NCI-H1092 treated with DMSO at 0.1 percent for 48 hours (cell line): ENCODE measurements around the gene SERPINB10.

ENCODE experiments used
- DNase-seq: peaks from one replicate; lab custom pipeline; 2025; lab: John Stamatoyannopoulos, UW

Gene SERPINB10

DNA sequence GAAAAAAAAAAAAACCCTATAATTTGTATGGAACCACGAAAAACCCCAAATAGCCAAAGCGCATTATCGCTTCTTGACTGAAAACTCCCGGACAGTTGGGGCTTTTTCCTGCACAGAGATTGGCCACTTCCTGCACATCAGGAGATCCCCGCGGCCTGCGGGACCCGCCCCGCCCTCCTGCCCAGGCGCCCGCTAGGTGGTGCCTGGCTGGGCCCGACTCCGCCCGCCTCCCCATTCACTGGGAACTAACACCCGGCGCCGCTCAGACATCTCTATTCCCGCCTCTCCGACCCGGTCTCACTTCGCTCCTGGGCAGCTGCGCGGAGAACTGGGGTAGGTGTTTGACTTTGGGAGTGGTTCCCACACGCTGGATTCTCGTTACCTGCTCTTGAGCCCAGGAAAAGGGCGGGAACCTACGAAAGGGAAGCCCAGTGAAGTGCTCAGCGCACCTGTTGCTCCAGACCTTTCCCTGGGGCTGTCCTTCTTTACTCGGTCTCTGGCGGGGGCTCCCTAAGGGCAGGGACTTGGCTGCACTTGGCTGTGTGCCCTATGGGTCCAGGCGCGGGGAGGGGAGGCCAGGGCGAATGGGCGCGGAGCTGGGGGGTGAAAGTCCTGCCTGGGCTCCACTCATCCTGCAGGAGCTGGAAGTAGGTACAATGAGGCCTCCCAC, 41.4 kb downstream of the SERPINB10 start, which contains the start of gene HMSD:
HMSD (plus strand) TSS at position 234 of the 670 bp plus-strand sequence. CDS start 4,155 bp downstream, outside the sequence.
- peak; percentile 75 for DNase-seq

DNA sequence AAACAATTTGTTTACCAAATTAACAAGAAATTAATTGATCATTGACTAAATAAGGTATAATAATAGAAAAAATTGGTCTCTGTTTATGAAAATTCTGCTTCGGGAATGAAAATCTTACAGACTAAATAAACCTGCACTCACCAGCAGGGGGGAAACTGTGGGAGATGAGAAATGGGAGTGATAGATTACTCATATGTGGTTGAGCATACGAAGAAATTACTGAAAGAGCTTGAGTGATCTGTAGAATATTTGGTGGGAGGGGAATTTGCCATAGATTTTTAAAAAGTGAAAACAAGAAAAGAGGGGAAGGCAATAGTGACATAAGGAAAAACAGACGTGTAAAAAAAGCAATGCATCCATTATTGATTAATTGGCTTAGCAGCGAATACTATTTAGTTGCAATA, 43.5 kb downstream of the SERPINB10 start:
- no peak for DNase-seq

DNA sequence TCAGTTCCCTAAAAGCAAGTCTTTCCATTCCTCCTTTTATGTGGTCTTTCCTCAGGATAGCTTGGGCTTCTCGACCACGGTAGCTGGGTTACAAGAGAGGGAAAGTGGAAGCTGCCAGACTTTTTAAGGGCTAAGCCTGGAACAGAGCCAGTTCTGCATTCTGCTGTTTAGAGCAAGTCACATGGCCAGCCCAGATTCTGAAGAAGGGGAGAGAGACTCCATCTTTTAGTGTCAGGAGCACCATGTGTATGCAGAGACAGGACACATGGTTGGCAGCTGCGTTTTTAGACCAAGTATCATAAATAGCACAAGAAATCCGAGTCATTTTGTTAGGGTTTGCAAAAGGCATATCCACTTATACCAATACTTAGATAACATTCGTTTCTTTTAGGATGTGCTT, 46.1 kb downstream of the SERPINB10 start:
- DNase-seq, result peak; percentile 27

DNA sequence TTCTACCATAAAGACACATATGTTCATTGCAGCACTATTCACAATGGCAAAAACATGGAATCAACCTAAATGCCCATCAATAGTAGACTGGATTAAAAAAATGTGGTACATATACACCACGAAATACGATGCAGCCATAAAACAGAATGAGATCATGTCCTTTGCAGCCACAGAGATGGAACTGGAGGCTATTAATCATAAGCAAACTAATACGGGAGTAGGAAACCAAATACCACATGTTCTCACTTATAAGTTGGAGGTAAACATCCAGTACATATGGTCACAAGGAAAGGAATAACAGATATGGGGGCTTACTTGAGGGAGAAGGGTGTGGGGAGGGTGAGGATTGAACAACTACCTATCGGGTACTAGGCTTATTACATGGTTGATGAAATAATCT, 49.0 kb downstream of the SERPINB10 start:
- DNase-seq, result no peak

DNA sequence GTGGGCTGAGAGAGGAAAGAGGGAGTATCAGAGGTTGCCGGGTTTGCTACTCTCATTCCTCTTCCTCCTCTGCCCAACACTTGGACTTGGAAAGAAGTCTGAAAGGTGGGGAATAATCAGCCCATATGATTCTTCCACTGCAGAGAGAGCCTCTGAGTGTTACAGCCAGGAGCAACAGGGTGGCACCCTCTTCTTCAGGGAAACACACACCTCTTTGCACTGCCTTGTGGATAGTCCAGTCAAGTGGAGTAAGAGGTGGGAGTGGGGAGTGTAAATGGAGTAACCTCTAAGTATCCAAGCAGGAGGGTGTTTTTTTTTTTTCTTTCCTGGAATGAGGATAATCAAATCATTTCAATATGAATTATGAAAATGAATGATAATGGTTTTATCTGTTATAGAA, 53.1 kb downstream of the SERPINB10 start:
- no peak for DNase-seq

DNA sequence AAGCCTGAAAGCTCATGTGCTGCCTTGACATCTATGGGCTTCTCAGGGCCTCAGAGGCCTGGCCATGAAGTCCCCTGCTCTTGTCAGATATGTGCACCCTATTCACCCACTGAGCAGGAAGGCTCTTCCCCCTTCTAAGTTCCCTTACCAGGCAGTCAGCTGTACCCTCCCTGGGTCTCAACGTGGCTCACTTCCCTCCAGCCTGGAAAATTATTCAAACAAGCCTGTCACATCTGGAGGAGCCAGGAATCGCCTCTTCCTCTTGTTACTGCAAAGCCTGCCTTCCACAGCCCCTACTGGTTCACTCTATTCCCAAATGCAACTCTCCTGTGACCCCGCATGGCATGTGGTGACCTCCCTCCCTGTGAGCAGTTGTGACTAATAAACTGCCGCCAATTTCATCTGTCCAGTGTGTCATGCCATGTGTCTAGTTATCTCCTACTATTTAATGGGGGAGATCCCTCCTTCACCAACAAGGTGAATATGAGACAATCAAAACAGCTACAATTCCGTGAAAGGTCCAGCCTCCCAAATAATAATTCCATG, 53.8 kb downstream of the SERPINB10 start:
- DNase-seq, result no peak

DNA sequence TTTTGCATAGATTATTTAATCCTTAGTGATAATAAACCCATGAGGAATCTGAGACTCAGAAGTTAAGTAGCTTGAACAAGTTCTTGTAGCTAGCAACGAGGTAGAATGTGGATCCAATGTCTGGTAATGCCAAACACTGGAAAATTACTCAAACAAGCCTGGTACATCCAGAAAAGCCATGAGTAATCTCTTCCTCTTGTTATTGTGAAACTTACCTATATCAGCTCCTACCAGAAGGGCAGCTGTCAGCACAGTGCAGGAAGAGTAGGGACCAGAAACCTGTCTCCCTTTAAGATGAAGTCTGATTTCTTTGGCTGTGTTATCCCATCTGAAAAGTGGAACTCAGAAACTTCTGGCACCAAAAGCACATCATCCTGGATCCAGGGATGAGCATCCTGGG, 54.4 kb downstream of the SERPINB10 start:
- no peak for DNase-seq

DNA sequence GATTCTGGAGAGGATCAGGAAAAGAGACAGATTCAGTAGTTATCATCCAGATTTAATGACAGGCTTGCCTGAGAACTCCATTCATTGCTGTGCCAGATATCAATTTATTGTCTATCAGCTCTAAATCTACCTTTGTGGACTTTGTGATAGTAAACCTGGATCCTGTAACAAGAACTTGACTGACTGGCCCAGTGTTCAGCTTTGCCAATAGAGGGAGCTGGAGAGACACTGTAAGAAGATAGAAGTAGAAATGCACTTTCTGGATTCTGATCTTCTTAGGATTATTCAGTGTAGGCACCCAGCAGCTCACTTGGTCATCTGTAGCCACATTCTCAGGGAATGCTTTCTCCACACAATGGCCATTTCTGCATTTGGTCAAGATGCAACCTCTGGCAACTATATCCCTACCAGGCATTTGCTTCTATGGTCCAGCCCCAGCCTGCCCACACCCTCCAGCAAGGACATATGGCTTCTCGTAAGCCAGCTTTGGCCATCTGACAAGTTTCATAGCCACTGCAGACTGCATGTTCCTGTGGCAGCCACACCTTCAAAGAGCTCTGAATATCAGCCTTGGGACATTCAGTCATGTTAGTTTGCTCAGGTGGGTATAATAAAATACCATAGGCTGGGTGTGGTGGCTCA, 56.0 kb downstream of the SERPINB10 start:
- DNase-seq, result peak; percentile 72

DNA sequence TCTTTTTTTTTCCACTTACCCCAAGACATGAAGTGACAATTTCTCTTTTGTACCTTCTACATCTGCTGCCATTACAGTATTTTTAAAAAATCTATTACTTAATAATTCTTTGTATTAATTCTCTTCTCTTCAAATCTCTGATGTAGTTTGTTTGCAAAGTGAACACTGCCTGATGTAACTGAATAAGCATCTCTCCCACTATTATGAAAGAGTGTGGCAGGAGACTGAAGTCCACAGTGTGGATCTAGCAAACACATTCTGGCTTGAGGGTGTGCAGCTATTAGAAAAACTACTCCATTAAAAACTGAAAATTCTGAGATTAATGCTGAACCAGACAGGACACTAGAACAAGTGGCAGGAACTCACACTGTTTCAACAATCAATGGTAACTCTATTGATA, 57.1 kb downstream of the SERPINB10 start:
- no peak for DNase-seq

DNA sequence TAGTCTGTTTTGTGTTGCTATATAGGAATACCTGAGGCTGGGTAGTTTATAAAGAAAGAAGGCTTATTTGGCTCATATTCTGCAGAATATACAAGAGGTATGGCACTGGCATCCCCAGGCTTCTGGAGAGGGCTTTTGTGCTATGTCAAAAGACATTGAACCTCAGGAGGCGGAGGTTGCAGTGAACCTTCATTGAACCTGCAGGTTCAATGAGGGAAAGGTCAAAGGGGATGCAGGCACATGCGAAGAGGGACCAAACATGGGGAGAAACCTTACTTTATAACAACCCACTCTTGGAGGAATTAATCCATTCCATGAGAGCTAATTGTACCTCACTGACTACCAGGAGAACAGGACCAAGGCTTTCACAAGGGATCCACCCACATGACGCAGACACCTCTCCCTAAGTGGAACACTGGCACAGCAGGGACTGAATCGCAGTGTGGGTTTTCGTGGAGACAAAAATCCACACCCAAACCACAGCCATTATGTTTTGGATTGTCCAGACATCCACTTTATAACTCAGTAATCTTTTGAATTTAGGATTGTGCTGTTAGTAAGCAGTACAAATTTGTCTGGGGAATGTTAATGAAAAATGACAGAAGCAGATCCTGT, 58.1 kb downstream of the SERPINB10 start:
- no peak for DNase-seq

DNA sequence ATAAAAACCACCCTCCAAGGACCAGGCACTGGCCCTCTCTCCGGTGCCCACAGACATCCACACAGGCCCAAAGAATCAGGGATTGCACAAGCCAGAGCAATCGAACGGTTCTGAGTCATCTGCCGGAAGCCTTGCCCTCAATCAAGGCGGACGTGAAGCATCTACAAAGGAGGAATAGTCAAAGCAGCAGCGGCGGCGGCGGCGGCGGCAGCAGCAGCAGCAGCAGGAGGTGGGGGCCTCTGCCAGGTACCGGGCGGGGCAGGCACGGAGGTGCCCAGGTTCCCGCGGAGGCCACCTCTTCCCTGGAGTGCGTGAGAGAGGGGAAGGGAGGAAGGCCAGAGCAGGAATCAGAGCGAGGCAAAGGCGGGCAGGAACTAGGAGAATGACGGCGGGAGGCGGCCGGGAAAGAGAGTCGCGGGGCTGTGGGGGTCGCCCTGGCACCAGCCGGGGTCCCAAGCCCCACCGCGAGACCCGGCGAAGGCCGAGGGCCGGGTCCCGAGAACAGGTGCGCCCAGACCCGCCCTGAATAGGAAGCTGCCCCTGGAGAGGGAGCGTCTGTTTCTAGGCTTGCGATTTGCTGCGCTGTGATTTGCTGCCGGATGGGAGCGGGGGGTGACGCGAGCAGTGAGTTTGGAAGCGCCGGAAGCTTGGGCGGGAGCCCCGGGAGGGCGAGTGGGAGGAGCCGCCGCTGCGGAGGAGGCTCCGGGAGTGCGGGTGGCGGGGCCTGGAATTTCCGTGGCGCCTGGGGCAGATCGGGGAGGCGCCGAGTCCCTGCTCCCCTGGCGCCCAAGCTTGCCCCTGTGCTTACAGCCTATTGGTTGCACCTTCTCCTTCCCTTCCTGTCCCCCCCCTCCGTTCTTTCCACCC, 62.4 kb downstream of the SERPINB10 start, which contains the start of gene SERPINB8:
SERPINB8 (plus strand) TSS at position 140 of the 867 bp plus-strand sequence. CDS start 8,228 bp downstream, outside the sequence.
- peak; percentile 97 for DNase-seq

DNA sequence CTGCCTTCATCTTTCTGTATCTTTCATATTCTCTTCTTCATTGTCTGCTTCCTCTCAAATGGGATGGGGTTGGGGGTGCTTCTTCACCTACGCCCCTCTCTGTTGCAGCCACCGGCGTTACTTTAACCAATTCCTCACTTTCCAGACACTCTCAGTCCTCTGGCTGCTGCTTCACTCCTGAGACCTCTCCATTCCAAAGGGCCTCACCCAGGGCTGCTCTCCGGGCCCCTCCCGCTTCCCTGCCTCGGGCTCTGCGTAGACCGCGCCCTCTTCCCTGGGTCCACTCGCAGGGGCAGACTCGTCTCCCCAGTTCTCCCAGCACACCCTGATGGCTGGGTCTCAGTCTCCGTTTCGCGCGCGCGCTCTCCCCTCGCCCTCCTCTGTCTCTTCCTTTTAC, 63.0 kb downstream of the SERPINB10 start:
- DNase-seq, result no peak

DNA sequence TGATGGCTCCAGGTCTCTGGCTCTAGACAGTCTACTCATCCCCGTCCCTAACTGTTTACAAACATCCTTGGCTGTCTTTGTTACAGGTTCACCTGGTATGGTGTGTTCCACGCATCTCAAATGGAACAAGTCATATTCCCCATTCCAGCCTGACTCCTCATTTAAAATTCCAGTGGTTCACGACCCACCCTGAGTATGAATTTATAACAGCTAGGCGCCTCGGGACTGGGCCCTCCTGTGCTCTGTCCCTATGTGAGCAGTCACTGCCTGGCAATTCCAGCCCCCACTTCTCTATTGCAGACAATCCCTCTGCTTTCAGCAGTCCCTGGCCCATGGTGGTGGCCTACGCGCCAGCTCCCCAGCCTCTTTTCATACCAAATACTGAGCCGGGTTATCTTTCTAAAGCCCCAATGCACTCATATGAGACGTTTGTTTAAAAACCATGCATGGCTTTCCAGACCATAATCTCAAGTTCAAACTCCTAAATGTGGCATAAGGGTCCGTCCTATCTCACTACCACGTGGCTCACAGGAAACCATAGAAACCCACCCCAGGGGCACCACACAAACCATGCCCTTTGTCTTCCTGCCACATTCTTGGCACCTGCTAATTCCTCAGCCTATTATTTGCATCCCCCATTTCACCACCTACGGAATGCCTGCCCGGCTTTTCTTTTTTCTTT, 63.7 kb downstream of the SERPINB10 start:
- no peak for DNase-seq

DNA sequence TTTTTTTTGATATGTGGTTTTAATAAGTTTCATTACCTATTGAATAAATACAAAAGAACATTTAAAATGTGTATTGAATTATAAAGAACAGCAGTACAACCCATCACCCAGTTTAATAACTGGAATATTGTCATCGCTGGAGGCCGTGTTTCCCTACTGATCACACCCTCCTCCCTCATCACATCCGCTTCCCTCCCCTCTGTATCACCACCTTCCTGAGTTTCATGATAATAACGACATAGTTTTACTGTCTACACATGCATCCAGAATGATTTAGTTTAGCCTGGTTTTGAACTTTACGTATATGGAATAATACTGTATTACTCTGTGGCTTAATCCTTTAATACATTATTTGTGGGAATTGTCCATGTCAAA, 64.2 kb downstream of the SERPINB10 start:
- no peak for DNase-seq

DNA sequence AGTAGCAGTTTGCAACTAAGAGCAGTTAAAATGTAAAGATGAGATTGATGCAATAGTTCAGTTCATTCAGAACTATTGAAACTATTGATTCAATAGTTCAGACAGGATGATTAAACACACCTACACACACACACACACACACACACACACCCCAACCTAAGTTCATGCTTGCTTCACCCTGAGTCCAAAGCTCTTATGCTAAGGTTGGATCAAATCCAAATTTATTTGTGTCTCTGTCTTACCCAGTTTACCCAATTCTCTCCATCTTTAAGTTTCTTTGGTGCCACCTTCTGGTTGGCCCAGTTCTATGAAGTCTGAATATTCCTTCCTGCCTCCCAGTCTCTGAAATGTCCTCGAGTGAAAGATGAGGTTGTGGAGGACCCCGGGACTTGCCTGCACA, 67.2 kb downstream of the SERPINB10 start:
- peak; percentile 9 for DNase-seq

DNA sequence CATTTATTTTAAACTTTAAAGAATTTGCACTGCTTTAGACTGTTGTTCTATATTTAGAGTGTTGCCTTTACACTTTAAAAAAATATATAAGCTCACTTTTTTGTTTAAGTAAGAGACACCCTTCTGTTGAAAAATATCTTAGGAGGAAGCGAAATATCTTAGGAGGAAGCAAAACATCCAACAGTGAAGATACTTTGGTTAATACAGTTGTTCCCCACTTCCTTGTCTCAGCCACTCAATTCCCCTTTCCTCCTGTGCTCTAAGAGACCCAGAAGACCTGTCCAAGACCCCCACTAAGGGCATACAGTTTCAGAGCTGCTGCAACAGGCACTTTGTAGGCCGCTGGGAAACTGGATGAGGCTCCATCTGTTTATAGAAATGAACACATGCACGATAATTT, 67.9 kb downstream of the SERPINB10 start:
- no peak for DNase-seq

DNA sequence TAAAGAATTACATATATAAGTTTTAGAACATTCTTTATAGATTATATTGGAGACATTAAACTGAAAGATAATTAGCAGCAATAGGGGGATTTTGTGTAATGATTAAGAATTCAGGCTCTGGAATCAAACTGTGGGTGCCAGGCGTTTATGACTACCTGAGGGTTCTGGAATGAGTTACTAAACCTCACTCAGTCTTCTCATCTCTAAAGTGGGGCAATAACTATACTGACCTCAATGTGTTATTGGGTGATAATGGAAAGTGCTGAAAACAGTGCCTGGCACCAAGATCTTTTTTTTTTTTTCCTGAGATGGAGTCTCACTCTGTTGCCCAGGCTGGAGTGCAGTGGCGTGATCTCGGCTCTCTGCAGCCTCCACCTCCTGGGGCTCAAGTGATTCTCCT, 69.3 kb downstream of the SERPINB10 start:
- DNase-seq, result no peak

DNA sequence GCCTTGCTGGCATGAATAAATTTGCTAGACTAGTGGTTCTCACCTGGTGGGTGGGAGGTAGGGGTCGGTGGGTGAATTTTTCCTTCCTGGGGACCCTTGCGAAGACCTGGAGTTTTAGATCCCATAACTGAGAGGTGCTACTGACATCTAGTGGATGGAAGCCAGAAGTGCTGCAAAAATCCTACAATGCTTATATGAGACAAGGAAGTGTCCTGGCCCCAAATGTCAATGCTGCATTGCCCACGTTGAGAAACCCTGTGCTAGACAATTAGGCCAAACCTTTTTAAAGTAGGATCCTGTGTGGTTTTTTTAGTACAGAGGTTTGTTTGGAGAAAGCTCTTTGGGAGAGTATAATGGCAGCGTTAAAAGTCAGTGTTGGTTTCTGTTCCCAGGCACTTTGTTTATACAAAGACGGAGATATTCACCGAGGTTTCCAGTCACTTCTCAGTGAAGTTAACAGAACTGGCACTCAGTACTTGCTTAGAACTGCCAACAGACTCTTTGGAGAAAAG, 71.7 kb downstream of the SERPINB10 start:
- DNase-seq, result peak; percentile 48

DNA sequence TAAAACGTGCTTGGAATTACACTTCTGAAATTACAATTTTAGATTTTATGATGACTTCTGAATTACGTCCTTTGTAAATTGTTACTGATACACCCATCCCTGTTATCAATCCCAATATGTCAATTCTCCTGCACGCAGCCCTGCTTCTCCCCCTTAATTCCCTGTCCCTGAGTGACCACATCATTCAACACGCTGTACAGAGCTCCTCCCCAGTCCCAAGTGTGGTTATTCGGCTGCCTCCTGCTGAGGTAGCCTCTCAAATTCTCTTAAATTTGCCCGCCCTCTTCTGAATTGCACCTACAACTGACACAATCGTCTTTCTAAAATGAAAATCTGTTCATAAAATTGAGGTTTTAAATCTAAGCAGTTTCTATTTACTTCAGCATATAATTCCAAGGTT, 72.3 kb downstream of the SERPINB10 start:
- DNase-seq, result no peak

DNA sequence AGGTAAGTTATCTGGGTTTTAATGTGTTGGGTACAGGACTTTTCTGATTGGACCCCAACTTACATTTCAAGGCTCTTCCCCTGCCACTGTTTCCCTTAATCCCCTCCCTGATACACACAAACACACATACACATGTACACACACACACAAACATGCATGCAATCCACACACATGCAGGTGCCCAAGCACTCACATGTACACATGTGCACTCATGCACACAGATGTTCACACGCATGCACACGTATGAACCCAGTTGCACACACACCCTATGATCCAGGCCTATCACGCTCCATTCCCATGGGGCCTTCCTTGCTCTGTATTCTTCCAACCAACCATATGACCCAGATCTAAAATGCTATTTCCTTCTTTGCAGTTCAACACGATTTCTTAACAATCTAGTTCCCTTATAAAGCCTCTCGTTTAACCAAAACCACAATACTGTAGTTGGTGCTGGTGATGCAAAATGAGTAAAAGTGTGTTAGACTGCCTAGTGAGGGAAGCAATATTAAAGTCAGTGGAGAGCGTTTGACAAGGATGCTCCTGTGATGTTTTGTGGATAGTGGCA, 73.2 kb downstream of the SERPINB10 start:
- no peak for DNase-seq

DNA sequence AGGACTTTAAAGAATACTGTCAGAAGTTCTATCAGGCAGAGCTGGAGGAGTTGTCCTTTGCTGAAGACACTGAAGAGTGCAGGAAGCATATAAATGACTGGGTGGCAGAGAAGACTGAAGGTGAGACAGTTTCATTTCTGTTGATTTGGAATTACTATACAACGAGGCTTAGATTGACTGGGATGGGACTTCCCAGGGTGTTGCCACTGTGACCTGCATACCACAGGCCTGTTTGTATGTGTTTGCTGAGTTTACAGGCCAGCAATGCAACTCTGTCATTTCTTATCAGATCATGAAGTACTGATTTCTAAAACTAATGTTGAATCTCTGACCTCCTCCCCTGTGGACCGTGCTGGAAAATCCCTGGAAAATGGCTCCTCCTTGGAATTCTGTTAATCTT, 74.0 kb downstream of the SERPINB10 start:
- no peak for DNase-seq
